Hindlimb muscle (tissue), 1 donor: ENCODE data around the gene ARRDC2. TPM values are rescaled to one million over a fixed set of nuclear protein-coding genes. Genes with fewer than 3 reads are reported as not detected.
"Not testable (repeated sequence)": the region's sequence is repeated elsewhere in the genome, so short reads cannot be mapped to it uniquely, and the experiment has no call there.

ENCODE experiments used
- DNase-seq: peaks from one replicate; pipeline ENCODE4 v3.0.0-alpha.2; 2013
- polyA plus RNA-seq: library from polyadenylated mRNA; unstranded; fragments of 120-200 nt; gene quantifications from one replicate; pipeline ENCODE4 v1.2.1, GENCODE V29; 2013; ENCODE audit not compliant: insufficient read length

The ARRDC2 gene
- 4.5 TPM for polyA plus RNA-seq

GRCh38 chr19:18007917-18008673 lies at the start of gene ARRDC2:
Gene ARRDC2 (plus strand): TSS chr19:18008170. CDS start chr19:18008311, 141 bp downstream.
- DNase-seq: peak; percentile 94

- no peak for DNase-seq
Observed at GRCh38 chr19:17963936-17964691, 43.9 kb upstream of the ARRDC2 start.

- no peak for DNase-seq
Observed at GRCh38 chr19:17965370-17966128, 42.4 kb upstream of the ARRDC2 start.

GRCh38 chr19:17966129-17966483 lies 41.9 kb upstream of the ARRDC2 start:
- DNase-seq: no peak

GRCh38 chr19:17966550-17967256 lies 41.3 kb upstream of the ARRDC2 start, which contains the start of gene KCNN1:
Gene KCNN1 (plus strand): TSS chr19:17967107. CDS start chr19:17973889, 6,782 bp downstream.
- no peak for DNase-seq

GRCh38 chr19:17967257-17968051 lies 40.5 kb upstream of the ARRDC2 start:
- no peak for DNase-seq

- DNase-seq: no peak
Observed at GRCh38 chr19:17968362-17968761, 39.6 kb upstream of the ARRDC2 start.

- DNase-seq: no peak
Observed at GRCh38 chr19:17969096-17969792, 38.7 kb upstream of the ARRDC2 start.

GRCh38 chr19:17972230-17972629 lies 35.7 kb upstream of the ARRDC2 start:
- no peak for DNase-seq

GRCh38 chr19:17973759-17974158 lies 34.2 kb upstream of the ARRDC2 start:
- DNase-seq: no peak

- DNase-seq: no peak
Observed at GRCh38 chr19:17974551-17974950, 33.4 kb upstream of the ARRDC2 start.

- DNase-seq: no peak
Observed at GRCh38 chr19:17975032-17975431, 32.9 kb upstream of the ARRDC2 start.

- DNase-seq: no peak
Observed at GRCh38 chr19:17977021-17977420, 30.9 kb upstream of the ARRDC2 start.

GRCh38 chr19:17977488-17977887 lies 30.5 kb upstream of the ARRDC2 start:
- no peak for DNase-seq

GRCh38 chr19:17981611-17982010 lies 26.4 kb upstream of the ARRDC2 start:
- DNase-seq: no peak

- DNase-seq: no peak
Observed at GRCh38 chr19:17982430-17982829, 25.5 kb upstream of the ARRDC2 start.

- no peak for DNase-seq
Observed at GRCh38 chr19:17985037-17985818, 22.7 kb upstream of the ARRDC2 start.

- not testable (repeated sequence) for DNase-seq
Observed at GRCh38 chr19:17986569-17986968, 21.4 kb upstream of the ARRDC2 start.

- no peak for DNase-seq
Observed at GRCh38 chr19:17988161-17988560, 19.8 kb upstream of the ARRDC2 start.
